Left lobe of liver (tissue), 2 donors: ENCODE data around the gene ZC3H12A. TPM values are rescaled to one million over a fixed set of nuclear protein-coding genes. Genes with fewer than 3 reads are reported as not detected.

Source experiments
- ATAC-seq: fragments of 200-7000 bp; cut with Tn5 transposase; one replicate; pipeline ENCODE4 v1.9.1; 2020; ENCODE audit warnings: mild to moderate bottlenecking, moderate library complexity
- DNase-seq: peaks from one replicate; pipeline ENCODE4 v3.0.0-alpha.2; 2020; ENCODE audit warnings: low spot score
- total RNA-seq: library from RNA; stranded (reverse); gene quantifications from one replicate; pipeline ENCODE4 v1.2.1, GENCODE V29; 2021
- donor health status: DM: no; HTN: no; CAD: no; lungs with moderate emphysema.
- donor health status: DM: no; HTN: yes; CAD: no.

The ZC3H12A gene
- total RNA-seq, 1 donor from 2014 or later: 3.0 TPM

DNA sequence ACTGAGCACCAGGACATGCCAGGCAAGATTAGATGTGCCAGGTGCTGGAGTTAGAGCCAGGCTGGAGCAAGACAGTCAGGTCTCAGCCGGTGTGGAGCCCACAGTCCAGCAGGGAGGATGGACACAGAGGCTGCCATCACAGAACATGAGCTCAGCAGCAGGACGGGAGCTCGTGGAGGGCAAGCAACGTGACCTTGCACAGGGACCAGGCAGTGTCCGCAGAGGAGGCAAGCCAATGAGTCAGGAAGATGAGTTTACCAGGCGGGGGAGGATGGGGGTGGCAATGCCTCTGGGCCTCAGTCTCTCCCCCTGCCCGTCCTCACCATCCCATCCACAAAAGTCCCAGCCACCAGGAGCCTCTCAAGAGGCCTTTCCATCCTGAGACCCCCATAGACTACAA is 20.7 kb upstream of the ZC3H12A start:
- ATAC-seq: no peak
- no peak for DNase-seq

DNA sequence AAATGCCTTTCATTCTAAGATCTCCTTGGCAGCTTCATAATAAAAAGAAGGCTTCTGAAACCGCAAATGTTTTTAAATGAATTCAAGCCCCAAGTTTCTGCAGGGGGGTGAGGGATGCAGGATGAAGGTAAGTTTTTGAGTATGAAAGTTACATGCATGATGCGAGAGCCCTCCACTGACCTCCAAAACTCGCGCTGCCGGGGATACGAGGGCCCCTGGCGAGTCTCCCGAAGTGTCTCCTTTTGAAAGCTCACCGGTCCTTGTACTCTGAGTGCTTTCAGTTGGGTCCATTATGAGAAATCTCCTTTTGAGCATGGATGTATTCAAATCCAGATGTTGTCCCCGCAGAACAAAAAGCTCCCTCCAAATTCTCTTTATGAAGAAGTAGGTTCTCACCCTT is 18.9 kb upstream of the ZC3H12A start:
- no peak for ATAC-seq
- DNase-seq: no peak

DNA sequence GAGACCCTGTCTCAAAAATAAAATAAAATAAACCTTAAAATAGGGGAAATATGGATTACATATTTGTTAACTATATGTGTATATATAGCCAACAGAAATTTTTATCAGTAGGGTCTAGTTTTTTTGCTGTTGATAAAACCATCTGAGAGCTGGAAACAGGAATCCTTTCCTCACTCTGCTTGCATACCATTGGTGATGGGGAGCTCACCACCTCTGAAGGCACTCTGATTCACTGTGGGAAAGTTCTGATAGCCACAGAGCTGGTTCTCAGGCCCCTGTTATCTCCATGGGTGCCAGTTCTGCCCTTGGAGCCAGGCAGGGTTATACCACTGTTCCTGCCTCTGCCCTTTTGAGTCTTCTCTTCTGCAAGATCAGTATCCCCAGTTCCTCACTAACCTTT is 17.8 kb upstream of the ZC3H12A start:
- DNase-seq (no peak), ATAC-seq (no peak)

DNA sequence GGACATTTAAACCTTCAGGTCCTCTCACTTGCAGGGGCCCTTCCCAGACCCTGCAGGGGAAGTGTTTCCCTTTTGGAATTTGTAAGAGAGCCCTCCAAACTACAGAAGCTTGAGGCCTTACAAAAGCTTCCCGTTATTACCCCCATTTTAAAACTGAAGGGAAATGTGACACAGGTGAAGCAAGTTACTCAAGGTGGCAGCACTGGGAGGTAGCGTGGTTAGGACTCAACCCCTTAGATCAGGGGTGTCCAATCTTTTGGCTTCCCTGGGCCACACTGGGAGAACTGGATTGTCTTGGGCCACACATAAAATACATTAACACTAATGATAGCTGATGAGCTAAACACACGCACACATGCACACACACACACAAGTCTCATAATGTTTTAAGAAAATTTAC is 15.8 kb upstream of the ZC3H12A start:
- no peak for ATAC-seq

DNA sequence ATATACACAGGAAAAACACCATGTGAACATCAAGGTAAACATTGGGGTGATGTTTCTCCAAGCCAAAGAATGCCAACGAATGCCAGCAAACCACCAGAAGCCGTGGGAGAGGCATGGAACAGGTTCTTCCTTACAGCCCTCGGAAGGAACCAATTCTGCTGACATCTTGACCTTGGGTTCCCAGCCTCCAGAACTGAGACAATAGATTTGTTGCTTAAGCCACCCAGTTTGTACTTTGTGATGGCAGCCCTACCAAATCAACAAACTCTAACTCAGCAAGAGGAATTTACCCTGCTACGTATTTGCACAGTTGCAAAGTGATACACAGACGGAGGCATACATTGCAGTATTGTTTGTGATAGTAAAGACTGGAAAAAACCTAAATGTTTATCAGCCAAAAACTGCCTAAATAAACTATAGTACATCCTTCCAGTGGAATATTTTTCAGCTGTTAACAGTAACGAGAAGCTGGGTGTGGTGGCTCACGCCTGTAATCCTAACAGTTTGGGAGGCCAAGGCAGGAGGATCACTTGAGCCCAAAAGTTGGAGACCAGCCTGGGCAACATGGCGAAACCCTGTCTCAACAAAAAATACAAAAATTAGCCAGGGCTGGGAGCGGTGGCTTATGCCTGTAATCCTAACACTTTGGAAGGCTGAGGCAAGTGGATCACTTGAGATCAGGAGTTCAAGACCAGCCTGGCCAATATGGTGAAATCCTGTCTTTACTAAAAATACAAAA is 12.5 kb upstream of the ZC3H12A start:
- no peak for DNase-seq

More for the DNA sequence above, 15.8 kb upstream of the ZC3H12A start:
- DNase-seq: no peak

DNA sequence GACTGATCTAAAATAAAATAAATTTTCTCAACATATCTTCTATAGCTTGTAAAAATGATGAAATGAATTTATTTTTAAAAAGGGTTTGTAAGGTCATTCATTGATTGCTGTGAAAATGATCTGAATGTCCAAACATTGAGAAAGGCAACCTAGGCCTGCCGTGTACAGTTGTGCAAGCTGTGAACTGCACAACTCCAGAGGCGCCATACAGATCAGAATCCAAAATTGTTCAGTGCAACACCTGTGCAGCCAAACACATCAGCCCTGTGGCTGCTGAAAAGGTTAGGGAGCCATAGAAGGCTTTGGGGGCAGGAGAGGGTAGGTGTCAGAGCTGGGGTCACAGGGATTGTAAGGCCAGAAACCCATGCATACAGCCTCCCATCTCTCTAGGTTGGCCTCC is 9.9 kb upstream of the ZC3H12A start:
- peak; percentile 69 for ATAC-seq
- DNase-seq: no peak

More for the DNA sequence above, 12.5 kb upstream of the ZC3H12A start:
- ATAC-seq: no peak

DNA sequence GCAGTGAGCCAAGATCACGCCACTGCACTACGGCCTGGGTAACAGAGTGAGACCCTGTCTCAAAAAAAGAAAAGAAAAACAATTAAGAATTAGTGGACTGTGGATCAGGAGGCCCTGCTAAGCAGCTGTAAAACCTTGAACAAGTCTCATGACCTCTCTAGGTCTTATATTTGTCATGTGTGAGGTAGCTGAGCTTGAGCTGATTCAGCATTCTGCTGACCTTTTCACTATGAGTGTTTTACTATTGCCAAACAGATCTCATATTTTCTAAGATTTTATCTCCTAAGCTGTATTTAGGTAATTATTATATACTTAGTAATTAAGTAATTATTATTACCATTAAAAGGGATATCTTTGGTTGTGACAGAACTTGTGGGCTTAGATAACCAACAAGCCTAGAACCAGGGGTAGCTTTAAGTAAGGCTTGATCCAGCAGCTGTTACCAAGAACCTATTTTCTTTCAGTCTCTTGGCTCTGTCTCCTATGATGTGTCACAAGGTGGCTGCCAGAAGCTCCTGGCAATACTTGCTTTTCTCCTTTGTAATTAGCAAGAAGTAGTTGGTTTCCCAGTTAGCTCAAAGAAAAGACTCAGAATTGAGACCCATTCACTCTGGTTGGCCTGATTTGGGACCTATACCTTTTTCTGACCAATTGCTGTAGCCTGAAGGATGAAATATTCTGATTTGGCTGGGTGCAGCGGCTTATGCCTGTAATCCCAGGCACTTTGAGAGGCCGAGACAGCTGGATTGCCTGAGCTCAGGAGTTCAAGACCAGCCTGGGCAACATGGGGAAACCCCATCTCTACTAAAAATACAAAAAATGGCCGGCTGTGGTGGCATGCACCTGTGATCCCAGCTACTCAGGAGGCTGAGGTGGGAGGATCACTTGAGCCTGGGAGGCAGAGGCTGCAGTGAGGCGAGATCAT is 8.5 kb upstream of the ZC3H12A start:
- ATAC-seq: peak; percentile 76

DNA sequence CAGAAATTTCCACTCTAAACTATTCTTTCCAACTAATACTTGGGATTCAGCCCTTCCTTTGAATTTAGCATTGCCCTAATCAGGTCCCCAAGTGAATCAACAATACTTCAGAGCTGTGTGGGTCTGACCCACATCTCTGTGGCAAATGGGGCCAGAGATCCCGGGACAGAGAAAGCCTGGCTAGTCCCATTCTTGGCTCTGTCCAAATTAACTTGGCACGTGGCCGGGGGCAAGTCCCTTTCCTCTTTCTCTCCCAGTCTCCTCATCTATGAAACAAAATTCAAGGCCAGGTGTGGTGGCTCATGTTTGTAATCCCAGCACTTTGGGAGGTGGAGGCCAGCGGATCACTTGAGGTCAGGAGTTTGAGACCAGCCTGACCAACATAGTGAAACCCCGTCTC is 6.3 kb upstream of the ZC3H12A start:
- ATAC-seq: peak; percentile 27
- DNase-seq: peak; percentile 51

More for the DNA sequence above, 8.5 kb upstream of the ZC3H12A start:
- DNase-seq: no peak

DNA sequence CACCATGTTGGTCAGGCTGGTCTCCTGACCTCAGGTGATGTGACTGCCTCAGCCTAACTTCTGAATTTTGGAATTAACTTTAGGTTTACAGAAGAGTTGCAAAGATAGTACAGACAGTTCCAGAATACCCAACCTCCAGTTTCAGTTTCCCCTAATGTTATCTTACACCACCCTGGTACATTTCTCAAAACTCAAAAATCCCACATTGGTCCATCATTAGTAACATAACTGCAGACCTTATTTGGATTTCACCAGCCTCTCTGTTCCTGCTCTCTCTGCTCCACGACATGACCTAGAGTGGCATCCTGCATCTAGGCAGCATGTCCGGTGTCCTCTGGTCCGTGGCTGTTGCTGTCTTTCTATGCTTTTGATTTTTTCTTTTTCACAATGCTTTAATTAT is 5.0 kb upstream of the ZC3H12A start:
- DNase-seq: no peak
- ATAC-seq: no peak

DNA sequence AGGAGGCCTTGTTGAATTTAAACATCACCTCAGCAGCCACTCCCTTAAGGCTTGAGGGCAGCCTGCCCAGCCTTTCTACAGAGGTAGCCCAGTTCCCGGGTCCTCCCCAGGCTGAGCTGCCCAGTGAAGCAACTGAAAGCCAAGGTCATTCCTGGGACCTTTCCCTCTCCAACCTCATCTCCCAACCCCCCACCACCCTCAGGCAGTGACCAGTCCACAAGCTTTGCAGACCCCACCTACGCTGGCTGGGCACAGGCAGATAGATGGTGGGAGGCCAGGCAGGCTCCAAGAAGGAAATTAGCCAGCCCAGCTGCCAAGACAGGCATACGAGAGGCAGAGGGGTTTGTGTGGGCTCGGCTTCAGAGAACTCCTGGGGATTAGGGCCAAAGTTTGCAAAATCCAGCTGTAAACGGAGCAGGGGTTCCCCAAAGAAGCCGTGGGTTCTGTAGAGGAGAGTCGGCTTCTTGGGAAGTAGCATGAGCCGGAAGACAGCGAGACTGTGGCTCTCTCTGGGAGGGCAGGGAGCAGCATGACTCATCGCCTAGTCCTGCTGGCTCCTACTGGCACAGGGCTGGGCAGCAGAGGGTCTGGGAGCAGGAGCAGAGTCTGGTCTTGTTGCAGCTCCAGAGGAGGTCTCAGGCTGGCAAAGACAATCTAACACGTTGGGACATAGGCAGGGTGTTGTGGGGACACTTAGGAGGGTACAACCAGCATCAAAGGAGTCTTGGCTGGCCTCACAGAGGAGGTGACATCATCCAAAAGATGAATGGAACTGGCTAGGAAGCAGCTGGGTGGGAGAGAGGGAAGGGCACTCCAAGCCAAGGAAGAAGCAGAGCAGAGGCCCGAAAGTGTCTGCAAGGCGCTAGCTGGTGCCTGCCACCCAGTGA is 2.8 kb upstream of the ZC3H12A start:
- peak; percentile 55 for DNase-seq
- peak; percentile 48 for ATAC-seq

DNA sequence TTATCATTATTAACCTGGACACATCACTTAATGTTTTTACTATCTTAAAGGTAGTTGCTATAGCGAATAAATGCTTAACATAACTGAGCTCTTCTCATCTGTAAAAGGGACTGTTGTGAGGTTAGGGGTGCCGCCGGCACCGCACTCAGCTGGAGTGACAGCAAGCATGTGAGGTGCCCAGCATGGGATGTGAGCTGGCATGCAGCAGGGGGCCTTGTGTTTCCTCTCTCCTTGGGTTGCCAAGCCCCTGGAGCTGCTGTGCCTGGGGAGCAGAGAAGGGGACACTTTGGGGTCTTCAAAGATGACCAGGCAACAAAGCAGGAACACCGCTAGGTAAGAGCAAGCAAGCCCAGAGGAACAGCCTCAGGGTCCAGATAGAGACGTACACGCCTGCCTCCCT is 2.1 kb upstream of the ZC3H12A start:
- no peak for DNase-seq
- no peak for ATAC-seq

DNA sequence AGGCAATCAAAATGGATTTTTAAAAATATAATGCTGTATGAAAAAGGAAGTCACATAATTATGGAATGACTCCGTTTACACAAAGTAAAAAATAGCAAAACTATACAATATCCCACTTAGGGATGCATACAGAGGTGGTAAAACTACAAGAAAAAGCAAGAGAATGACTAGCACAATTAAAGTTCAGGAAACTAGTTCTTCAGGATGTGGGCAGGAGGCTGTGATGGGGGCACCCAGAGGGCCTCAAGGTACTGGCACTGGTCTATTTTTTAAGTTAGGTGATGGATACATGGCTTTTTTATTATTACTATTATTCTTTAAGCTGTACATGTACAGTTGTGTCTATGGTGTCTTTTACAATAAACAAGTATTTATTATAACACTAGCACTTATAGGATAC is 1.4 kb upstream of the ZC3H12A start:
- DNase-seq (no peak), ATAC-seq (no peak)

DNA sequence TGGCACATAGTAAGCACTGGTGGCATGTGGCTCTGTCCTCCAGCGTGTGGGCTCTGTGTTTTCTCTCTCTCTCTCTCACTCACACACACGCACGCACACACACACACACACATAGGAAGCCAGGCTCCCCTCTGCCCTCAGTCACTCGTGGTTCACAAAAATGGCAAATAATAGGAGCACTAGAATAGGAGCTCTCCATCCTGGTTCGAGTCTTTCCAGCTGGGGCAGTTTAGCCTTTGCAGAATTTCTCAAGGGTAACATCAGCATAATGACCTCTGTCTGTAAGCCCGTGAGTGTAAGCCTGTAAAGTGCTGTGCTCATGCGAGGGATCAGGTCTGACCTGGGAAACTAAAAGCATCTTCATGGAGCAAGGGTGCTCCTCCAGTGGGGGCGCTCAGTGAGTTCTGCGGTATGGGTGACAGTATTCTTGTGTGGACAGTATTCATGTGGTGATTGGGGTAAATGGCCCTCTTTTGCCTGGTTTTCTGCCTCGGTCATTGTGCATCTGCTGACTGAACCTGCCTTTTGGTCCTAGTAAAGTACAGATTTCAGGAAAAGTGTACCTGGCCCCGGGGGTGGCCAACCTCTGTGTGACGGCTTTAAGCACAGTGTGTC is 842 bp upstream of the ZC3H12A start:
- ATAC-seq: peak; percentile 20
- DNase-seq: peak; percentile 46

DNA sequence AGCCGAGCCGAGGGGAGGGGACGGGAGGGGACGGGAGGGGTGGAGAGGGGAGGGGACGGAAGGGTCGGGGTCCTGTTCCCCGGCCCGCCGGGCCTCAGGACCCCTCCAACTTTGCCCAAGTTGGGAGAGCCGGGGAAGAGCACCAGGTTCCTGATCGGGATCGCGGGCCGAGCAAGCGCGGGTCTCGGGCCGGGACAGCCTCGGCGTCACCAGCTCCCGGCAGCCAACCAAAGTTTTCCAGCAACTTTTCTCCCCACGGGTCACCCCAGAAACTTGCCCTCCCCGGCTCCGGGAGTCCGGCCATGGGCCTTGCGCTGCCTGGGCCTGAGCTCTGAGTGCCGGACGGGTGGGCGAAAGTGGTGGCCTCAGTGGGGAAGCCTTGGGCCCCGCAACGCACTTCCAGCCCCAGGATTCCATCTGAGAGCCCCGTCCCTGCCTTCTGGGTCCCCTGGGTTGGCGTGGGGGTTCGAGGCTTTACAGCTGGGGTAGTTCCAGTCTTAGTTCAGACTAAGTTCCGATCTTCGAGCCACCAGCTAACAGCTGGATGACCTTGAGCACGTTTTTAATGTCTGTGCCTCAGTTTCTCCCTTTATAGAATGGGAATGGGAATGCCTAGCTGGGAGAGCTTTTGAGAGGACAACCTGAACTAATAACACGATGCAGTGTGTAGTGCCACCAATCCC is 458 bp downstream of the ZC3H12A start:
- peak; percentile 56 for DNase-seq
- peak; percentile 1 for ATAC-seq

DNA sequence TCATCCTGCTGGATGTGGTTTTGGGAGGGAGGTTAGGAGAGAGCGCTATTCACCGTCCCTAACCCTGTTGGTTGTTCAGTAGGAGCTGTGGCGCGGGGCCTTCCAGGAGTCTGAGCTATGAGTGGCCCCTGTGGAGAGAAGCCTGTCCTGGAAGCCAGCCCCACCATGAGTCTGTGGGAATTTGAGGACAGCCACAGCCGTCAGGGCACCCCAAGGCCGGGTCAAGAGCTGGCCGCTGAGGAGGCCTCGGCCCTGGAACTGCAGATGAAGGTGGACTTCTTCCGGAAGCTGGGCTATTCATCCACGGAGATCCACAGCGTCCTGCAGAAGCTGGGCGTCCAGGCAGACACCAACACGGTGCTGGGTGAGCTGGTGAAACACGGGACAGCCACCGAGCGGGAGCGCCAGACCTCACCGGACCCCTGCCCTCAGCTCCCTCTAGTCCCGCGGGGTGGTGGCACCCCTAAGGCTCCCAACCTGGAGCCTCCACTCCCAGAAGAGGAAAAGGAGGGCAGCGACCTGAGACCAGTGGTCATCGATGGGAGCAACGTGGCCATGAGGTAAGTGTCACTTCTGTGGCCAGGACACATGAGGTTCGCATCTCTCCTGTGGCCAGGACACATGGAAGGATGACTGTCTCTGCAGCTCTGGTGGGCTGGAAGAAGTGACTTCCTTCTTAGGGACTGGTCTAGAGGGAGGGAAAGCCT is 1.2 kb downstream of the ZC3H12A start:
- peak; percentile 51 for DNase-seq
- no peak for ATAC-seq

DNA sequence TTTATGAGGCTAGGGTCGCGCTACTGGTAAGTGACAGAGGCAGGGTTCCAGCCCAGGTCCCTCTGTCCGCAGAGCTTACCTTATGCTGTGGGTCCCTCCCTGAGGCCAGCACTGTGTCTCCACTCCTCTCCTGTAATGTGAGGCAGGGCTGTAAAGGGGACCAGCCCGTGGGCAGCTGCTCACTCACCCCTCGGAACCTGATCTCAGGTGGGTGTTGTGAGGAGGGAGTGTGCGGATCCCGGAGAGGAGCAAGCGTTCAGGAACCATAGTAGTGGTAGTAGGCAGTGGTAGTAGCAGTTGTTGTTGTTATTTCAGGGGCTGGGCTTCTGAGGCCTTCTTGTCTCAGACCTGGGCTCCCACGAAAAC is 1.7 kb downstream of the ZC3H12A start:
- no peak for ATAC-seq
- DNase-seq: no peak

DNA sequence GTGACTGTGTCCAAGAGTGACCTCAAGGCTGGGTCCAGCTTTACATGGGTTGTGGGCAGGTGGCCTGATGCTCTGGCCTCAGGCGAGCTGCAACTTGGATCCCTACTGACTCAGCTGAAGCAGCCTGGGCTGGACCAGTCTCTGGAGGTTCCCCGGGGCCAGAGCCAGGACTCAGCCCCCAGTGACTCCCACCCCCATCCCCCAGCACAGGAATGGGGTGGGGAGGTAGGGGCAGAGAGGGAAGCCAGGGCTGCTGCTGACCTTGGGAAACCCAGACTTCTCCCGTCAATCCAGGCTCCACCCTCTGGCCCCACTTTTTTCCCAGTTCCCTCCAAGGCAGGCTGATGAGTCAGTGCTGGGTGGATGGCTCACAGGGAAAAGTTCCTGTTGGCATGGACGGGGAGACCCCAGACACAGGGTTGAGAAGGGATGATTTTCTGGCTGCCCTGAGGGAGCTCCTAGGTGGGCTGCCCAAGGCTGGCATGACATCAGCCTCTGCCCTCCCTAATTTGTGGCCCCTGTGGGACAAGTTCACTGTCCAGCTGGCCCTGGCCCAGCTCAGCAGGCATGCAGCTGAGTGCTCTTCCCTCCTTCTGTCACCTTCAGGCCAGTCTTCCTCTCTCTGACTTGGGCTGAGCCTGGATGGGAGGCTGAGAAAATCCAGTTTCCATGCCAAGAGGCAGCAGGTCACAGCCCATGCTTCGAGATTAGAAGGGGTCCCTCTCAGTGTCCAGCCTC is 2.2 kb downstream of the ZC3H12A start:
- no peak for ATAC-seq
- DNase-seq: peak; percentile 49

DNA sequence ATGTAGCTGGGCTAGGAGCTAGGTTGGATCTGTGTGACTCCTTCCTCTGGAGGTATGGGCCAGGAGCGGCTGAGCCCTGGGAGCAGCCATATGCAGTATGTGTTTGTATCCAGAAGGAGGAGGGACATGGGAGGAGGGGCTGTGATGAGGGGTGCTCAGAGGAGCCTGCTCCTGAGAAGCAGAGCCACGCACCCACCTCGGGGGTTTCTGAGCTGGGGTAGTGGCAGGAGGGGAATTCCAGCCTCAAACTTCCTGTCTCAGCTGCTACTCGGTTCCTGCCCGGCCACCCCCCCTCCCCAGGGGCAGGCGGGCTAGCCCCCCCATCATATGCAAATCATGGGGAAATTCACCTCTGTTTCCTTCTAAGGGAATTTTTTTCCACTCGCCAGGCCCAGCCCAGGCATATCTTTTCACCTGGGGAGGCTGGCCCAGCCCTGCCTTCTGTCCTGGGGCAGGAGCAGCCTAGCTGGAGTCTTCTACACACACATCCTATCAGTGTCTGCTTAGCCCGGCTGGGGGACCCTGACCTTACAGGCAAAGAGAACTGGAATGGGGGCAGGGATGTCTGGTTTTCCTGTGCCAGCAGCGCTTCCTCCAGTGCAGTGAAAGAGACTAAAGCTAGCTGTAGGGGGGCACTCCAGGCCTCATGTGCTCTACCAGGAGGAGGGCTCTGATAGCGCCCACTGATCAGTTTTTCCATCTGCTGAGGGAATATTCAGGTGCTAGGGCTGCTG is 3.0 kb downstream of the ZC3H12A start:
- DNase-seq (peak; percentile 51), ATAC-seq (no peak)
